ENCODE measurements around the gene PANK1. TPM values are rescaled to one million over a fixed set of nuclear protein-coding genes. Genes with fewer than 3 reads are reported as not detected.

Gene PANK1
- total RNA-seq, 4 donors from 2014 or later = 6.3 to 9.6 (median 7.4) TPM

DNA sequence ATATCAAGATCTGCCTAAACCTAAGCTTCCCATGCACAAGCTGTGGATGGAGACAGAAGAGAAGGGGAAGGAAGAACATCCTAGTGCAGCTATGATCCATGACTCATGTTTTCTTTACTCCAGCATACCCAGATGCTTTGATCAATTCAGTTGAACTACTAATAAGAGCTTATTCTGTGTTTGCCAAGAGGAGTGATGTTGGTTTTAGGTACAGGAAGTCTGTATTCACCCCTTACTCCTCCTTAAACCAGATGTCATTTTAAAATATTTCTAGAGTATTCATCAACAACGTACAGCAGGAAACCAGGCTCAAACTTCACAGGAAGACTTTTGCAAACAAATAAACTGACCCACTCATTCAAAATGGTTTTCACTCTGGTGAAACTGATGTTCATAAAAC is 29.2 kb downstream of the PANK1 start:
- Histone ChIP-seq H3K27ac (no peak overlapping the region), H3K9me3 (peaks cover 0 to 8% (median 0%) of the 10 kb centered on the region in 4 donors), H3K4me1 (no peaks in the 10 kb centered on the region), H3K4me3 (no peak overlapping the region), H3K36me3 (peaks cover 0 to 12% (median 0%) of the 10 kb centered on the region in 3 donors), H3K27me3 (no peaks in the 10 kb centered on the region)
- TF ChIP-seq, protein P1, sequence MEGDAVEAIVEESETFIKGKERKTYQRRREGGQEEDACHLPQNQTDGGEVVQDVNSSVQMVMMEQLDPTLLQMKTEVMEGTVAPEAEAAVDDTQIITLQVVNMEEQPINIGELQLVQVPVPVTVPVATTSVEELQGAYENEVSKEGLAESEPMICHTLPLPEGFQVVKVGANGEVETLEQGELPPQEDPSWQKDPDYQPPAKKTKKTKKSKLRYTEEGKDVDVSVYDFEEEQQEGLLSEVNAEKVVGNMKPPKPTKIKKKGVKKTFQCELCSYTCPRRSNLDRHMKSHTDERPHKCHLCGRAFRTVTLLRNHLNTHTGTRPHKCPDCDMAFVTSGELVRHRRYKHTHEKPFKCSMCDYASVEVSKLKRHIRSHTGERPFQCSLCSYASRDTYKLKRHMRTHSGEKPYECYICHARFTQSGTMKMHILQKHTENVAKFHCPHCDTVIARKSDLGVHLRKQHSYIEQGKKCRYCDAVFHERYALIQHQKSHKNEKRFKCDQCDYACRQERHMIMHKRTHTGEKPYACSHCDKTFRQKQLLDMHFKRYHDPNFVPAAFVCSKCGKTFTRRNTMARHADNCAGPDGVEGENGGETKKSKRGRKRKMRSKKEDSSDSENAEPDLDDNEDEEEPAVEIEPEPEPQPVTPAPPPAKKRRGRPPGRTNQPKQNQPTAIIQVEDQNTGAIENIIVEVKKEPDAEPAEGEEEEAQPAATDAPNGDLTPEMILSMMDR (IDR thresholded peaks at IDR 0.05) = no peak
- TF ChIP-seq EP300 (IDR thresholded peaks at IDR 0.05) (no peak), POLR2A (IDR thresholded peaks at IDR 0.05) (no peak)
- WGBS, 2 donors = 23 to 24% methylated on average over 1 of the region's 1 CpG
- DNase-seq (ENCODE audit: low spot score in 2 of 2) = no peak

DNA sequence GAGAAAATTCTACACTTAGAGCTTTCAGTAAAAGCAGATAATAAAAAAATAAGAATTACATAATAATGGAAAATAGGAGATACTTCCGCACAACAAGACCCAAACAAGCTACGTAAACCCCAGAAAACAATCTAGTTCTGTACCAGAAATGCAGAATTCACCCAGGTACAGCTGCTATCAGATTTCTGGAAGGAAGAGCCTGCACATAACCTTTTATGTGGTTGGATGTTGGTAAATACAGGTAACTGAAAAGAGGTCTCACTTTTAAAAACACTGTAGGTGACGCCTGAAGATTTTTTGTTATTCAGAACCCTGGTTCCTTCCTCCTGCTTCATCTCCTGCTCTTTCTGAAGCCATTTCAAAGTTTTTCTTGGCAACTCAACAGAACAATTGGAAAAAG is 29.9 kb downstream of the PANK1 start:
- H3K27me3 ChIP-seq = no peaks in the 10 kb centered on the region
- no peak overlapping the region for H3K4me3 ChIP-seq
- H3K27ac ChIP-seq = no peak overlapping the region
- TF ChIP-seq POLR2A (IDR thresholded peaks at IDR 0.05) (no peak), EP300 (IDR thresholded peaks at IDR 0.05) (no peak)
- TF ChIP-seq, protein P1 (IDR thresholded peaks at IDR 0.05) = no peak
- 94 to 100% methylated on average over 3 of the region's 3 CpGs for WGBS, 2 donors
- DNase-seq (ENCODE audit: low spot score in 2 of 2) = no peak
- H3K36me3 ChIP-seq = peaks cover 0 to 18% (median 0%) of the 10 kb centered on the region in 3 donors
- H3K9me3 ChIP-seq = peaks cover 0 to under 1% (median 0%) of the 10 kb centered on the region in 4 donors
- H3K4me1 ChIP-seq = no peaks in the 10 kb centered on the region

DNA sequence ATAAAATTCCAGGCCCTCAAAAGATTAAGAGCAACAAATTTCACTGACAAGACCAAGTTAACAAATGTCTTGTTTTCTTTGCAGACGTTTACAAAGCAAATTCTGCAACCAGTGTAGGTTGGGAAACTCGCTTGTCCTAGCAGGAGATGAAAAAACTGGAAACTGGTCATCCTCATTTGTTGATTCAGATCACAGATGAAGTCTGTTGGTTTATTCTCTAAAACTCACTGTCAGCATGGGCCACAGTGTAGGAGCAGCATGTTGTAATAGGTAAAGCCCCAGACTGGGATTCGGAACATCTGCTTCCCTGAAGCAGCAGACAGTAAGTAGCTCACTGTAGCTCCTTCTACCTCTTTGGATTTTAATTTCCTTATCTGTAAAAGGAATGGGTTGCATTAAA is 31.5 kb downstream of the PANK1 start:
- Histone ChIP-seq H3K27me3 (no peaks in the 10 kb centered on the region), H3K27ac (no peak overlapping the region), H3K4me1 (no peaks in the 10 kb centered on the region), H3K9me3 (no peaks in the 10 kb centered on the region), H3K4me3 (no peak overlapping the region), H3K36me3 (peaks cover 0 to 26% (median 0%) of the 10 kb centered on the region in 3 donors)
- TF ChIP-seq EP300 (IDR thresholded peaks at IDR 0.05) = no peak
- TF ChIP-seq, protein P1 (IDR thresholded peaks at IDR 0.05) = no peak
- no peak for TF ChIP-seq POLR2A (IDR thresholded peaks at IDR 0.05)
- no peak for DNase-seq (ENCODE audit: low spot score in 2 of 2)
- 81 to 84% methylated on average over 3 of the region's 3 CpGs for WGBS, 2 donors

DNA sequence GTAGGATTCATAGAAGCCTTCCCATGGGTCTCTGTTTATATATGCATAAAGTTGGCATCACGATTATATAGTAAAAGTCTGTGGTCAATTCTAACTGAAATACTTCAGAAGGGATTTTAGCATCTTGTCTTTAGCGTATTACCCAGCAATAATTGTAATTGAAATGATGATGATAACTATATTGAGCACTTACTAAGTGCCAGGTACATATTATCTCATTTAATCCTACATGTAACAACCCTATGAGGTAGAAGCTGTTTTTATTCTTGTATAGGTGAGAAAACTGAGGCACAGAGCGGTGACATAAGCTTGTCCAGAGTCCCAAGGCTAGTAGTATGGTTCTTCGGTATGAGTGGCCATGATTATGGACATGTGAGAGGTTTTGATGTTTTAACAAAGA is 33.8 kb downstream of the PANK1 start:
- Histone ChIP-seq H3K4me3 (no peak overlapping the region), H3K36me3 (peaks cover 0 to 37% (median 0%) of the 10 kb centered on the region in 3 donors), H3K9me3 (no peaks in the 10 kb centered on the region), H3K27me3 (no peaks in the 10 kb centered on the region), H3K4me1 (no peaks in the 10 kb centered on the region), H3K27ac (no peak overlapping the region)
- DNase-seq (ENCODE audit: low spot score in 2 of 2) = no peak
- WGBS, 2 donors = 96 to 98% methylated on average over 4 of the region's 4 CpGs
- TF ChIP-seq, protein P1 (IDR thresholded peaks at IDR 0.05) = no peak
- TF ChIP-seq POLR2A (IDR thresholded peaks at IDR 0.05) (no peak), EP300 (IDR thresholded peaks at IDR 0.05) (no peak)

DNA sequence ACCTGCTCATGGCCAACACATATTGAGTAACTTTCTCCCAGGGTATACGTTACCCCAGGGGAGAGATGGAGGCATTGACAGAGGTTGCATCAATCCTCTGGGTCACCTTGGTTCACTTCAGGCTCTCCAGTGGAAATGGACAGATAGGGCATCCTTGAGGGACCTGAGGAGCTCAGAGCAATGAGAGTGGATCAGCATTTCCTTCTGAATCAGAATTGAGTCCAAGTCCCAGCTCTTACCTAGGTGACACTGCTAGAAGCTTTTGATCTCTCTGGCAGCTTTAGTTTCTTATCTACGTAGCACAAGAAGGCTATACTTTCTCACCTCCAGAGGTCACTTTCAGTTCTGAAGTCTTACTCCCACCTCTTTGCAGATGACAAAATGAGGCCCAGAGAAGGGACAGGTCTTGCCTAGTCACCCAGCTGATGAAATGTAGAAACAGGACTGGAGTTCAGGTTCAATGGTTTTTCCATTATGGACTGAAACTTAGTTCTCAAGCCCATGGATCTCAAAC is 35.2 kb downstream of the PANK1 start:
- no peaks in the 10 kb centered on the region for H3K27me3 ChIP-seq
- H3K27ac ChIP-seq = no peak overlapping the region
- WGBS, 2 donors = 53 to 97% methylated on average over 2 of the region's 2 CpGs
- TF ChIP-seq EP300 (IDR thresholded peaks at IDR 0.05) (no peak), POLR2A (IDR thresholded peaks at IDR 0.05) (no peak)
- TF ChIP-seq, protein P1 (IDR thresholded peaks at IDR 0.05) = no peak
- no peak overlapping the region for H3K4me3 ChIP-seq
- no peaks in the 10 kb centered on the region for H3K9me3 ChIP-seq
- peaks cover 0 to 37% (median 0%) of the 10 kb centered on the region in 3 donors for H3K36me3 ChIP-seq
- H3K4me1 ChIP-seq = no peaks in the 10 kb centered on the region
- DNase-seq (ENCODE audit: low spot score in 2 of 2) = no peak

Data from tibial nerve (tissue), 4 donors.